Parathyroid adenoma (tissue), 2 donors: ENCODE results near the gene MYRF.

Experiments used
- H2AFZ ChIP-seq: fragments of 300-600 bp; sonication (generic); one replicate; pipeline ENCODE4 v1.7.0; 2017; ENCODE audit warnings: antibody characterized with exemption, mild to moderate bottlenecking
- H3K27ac ChIP-seq: fragments of 300-600 bp; sonication (generic); one replicate; pipeline ENCODE4 v1.7.0; 2017
- H3K27me3 ChIP-seq: fragments of 300-600 bp; sonication (generic); one replicate; pipeline ENCODE4 v1.7.0; 2017; ENCODE audit warnings: low read length; ENCODE audit not compliant: control insufficient read depth, insufficient read depth
- H3K36me3 ChIP-seq: fragments of 300-600 bp; sonication (generic); one replicate; pipeline ENCODE4 v1.7.0; 2017; ENCODE audit warnings: low read length; ENCODE audit not compliant: control insufficient read depth, insufficient read depth
- H3K4me1 ChIP-seq: fragments of 300-600 bp; sonication (generic); one replicate; pipeline ENCODE4 v1.7.0; 2017; ENCODE audit warnings: control low read depth
- H3K4me2 ChIP-seq: fragments of 300-600 bp; sonication (generic); one replicate; pipeline ENCODE4 v1.7.0; 2017; ENCODE audit warnings: low read length
- H3K4me3 ChIP-seq: fragments of 300-600 bp; sonication (generic); one replicate; pipeline ENCODE4 v1.7.0; 2017; ENCODE audit warnings: low read depth, low read length
- H3K79me2 ChIP-seq: fragments of 300-600 bp; sonication (generic); one replicate; pipeline ENCODE4 v1.7.0; 2017; ENCODE audit warnings: control low read depth
- H3K9ac ChIP-seq: fragments of 300-600 bp; sonication (generic); one replicate; pipeline ENCODE4 v1.7.0; 2017; ENCODE audit warnings: mild to moderate bottlenecking
- H3K9me3 ChIP-seq: fragments of 300-600 bp; sonication (generic); one replicate; pipeline ENCODE4 v1.7.0; 2017; ENCODE audit warnings: low read length; ENCODE audit not compliant: control insufficient read depth
- CTCF ChIP-seq: fragments of 300-600 bp; sonication (generic); IDR thresholded peaks from one replicate; pipeline ENCODE4 v1.7.0; 2017; ENCODE audit warnings: antibody characterized with exemption, mild to moderate bottlenecking
- donor health status: primary hyperparathyroidism.

MYRF gene

GRCh38 chr11:61752117-61752924, at the start of gene MYRF:
MYRF (plus strand) TSS chr11:61752636; CDS start chr11:61752745, 109 bp downstream.
- no peak for TF ChIP-seq CTCF
- peak within 1 kb of the TSS; percentile 59 for H3K4me2 ChIP-seq
- no peaks in the 10 kb centered on the region for H3K36me3 ChIP-seq
- no peaks in the 10 kb centered on the region for H3K27me3 ChIP-seq
- no peaks in the 10 kb centered on the region for H3K9me3 ChIP-seq
- H3K79me2 ChIP-seq = no peaks in the 10 kb centered on the region
- H3K4me3 ChIP-seq = no peak within 1 kb of the TSS
- no peak within 1 kb of the TSS for H3K27ac ChIP-seq
- H2AFZ ChIP-seq = peak within 1 kb of the TSS; percentile 56
- no peak within 1 kb of the TSS for H3K9ac ChIP-seq
- H3K4me1 ChIP-seq = no peaks in the 10 kb centered on the region

- H3K9ac ChIP-seq = no peak overlapping the region
- TF ChIP-seq CTCF = no peak
- H3K4me1 ChIP-seq = no peaks in the 10 kb centered on the region
These were observed 49.6 kb upstream of the MYRF start for GRCh38 chr11:61702701-61703312.

GRCh38 chr11:61704838-61705237, 47.6 kb upstream of the MYRF start:
- no peak overlapping the region for H3K9ac ChIP-seq
- no peak overlapping the region for H3K4me3 ChIP-seq
- TF ChIP-seq CTCF = no peak
- H3K27me3 ChIP-seq = no peaks in the 10 kb centered on the region
- H3K4me2 ChIP-seq = no peak overlapping the region
- no peaks in the 10 kb centered on the region for H3K9me3 ChIP-seq
- H3K79me2 ChIP-seq = no peaks in the 10 kb centered on the region
- no peaks in the 10 kb centered on the region for H3K4me1 ChIP-seq
- no peak overlapping the region for H2AFZ ChIP-seq
- H3K36me3 ChIP-seq = no peaks in the 10 kb centered on the region
- no peak overlapping the region for H3K27ac ChIP-seq

More at GRCh38 chr11:61702701-61703312, 49.6 kb upstream of the MYRF start:
- H3K27me3 ChIP-seq = no peaks in the 10 kb centered on the region
- no peak overlapping the region for H3K4me2 ChIP-seq
- no peak overlapping the region for H2AFZ ChIP-seq
- H3K79me2 ChIP-seq = no peaks in the 10 kb centered on the region
- no peak overlapping the region for H3K27ac ChIP-seq
- H3K4me3 ChIP-seq = no peak overlapping the region
- H3K9me3 ChIP-seq = no peaks in the 10 kb centered on the region
- H3K36me3 ChIP-seq = no peaks in the 10 kb centered on the region

- no peaks in the 10 kb centered on the region for H3K27me3 ChIP-seq
- H3K9ac ChIP-seq = no peak overlapping the region
- no peak overlapping the region for H3K4me2 ChIP-seq
- no peak overlapping the region for H3K4me3 ChIP-seq
- H3K27ac ChIP-seq = no peak overlapping the region
- H3K9me3 ChIP-seq = no peaks in the 10 kb centered on the region
- no peaks in the 10 kb centered on the region for H3K4me1 ChIP-seq
- no peaks in the 10 kb centered on the region for H3K36me3 ChIP-seq
- no peak overlapping the region for H2AFZ ChIP-seq
- H3K79me2 ChIP-seq = no peaks in the 10 kb centered on the region
- TF ChIP-seq CTCF = no peak
These were observed 45.7 kb upstream of the MYRF start for GRCh38 chr11:61706452-61707400.
